NCI-H226 (cell line): ENCODE results near the gene COG6.

Source experiments
- DNase-seq: peaks from one replicate; pipeline ENCODE4 v3.0.0-alpha.2; 2015

Gene COG6

GRCh38 chr13:39776439-39776838, 121.0 kb downstream of the COG6 start:
- DNase-seq: no peak

- DNase-seq: no peak
Measured at GRCh38 chr13:39777021-39777420, 121.6 kb downstream of the COG6 start.

GRCh38 chr13:39777527-39778061, 122.1 kb downstream of the COG6 start:
- peak; percentile 56 for DNase-seq

GRCh38 chr13:39779337-39780265, 124.1 kb downstream of the COG6 start:
- no peak for DNase-seq

GRCh38 chr13:39780711-39781110, 125.2 kb downstream of the COG6 start:
- no peak for DNase-seq

GRCh38 chr13:39781381-39781780, 125.9 kb downstream of the COG6 start:
- DNase-seq: no peak

GRCh38 chr13:39783051-39783450, 127.6 kb downstream of the COG6 start:
- DNase-seq: no peak

GRCh38 chr13:39784347-39784746, 128.9 kb downstream of the COG6 start:
- DNase-seq: no peak

- DNase-seq: no peak
Measured at GRCh38 chr13:39786091-39786490, 130.6 kb downstream of the COG6 start.

GRCh38 chr13:39787086-39787487, 131.6 kb downstream of the COG6 start:
- no peak for DNase-seq

- DNase-seq: no peak
Measured at GRCh38 chr13:39788102-39788501, 132.6 kb downstream of the COG6 start.

- DNase-seq: no peak
Measured at GRCh38 chr13:39789451-39789850, 134.0 kb downstream of the COG6 start.
